CD14-positive monocyte (primary cell): ENCODE measurements around the gene ARV1. TPM values are rescaled to one million over a fixed set of nuclear protein-coding genes. Genes with fewer than 3 reads are reported as not detected.

Source experiments
- DNase-seq, 3 donors: peaks; one replicate each; pipeline ENCODE4 v3.0.0-alpha.2; 2011 to 2022
- H2AFZ ChIP-seq: 2 replicates; pipeline ENCODE4 v1.6.0; 2012; ENCODE audit warnings: mild to moderate bottlenecking, low read depth, low read length, inconsistent platforms; ENCODE audit not compliant: insufficient read depth, poor library complexity, severe bottlenecking
- H3K27ac ChIP-seq, 2 donors: 1 replicate in 1 of 2; 2 replicates in 1 of 2; pipeline ENCODE4 v1.5.1; 2012 to 2013; ENCODE audit warnings: low read length in 2 of 2, control low read depth in 1 of 2, inconsistent platforms in 1 of 2, low read depth in 1 of 2, mild to moderate bottlenecking in 1 of 2
- H3K27me3 ChIP-seq, 2 donors: one replicate each; pipeline versions ENCODE4 v1.6.0 to v1.6.1; 2011 to 2013; ENCODE audit warnings: low read length in 2 of 2; ENCODE audit not compliant: control insufficient read depth in 2 of 2, insufficient read depth in 2 of 2
- H3K36me3 ChIP-seq, 2 donors: replicated peaks in 1 of 2; 1 replicate in 1 of 2; 2 replicates in 1 of 2; pipeline versions ENCODE4 v1.5.1 to v1.6.1; 2012 to 2013; ENCODE audit warnings: low read length in 2 of 2, control low read depth in 1 of 2, inconsistent platforms in 1 of 2, mild to moderate bottlenecking in 1 of 2; ENCODE audit not compliant: insufficient read depth in 2 of 2, control insufficient read depth in 1 of 2
- H3K4me1 ChIP-seq, 2 donors: 1 replicate in 1 of 2; 2 replicates in 1 of 2; pipeline versions ENCODE4 v1.5.1 to v1.6.1; 2012 to 2013; ENCODE audit warnings: low read length in 2 of 2, control low read depth in 1 of 2, inconsistent platforms in 1 of 2, mild to moderate bottlenecking in 1 of 2, moderate library complexity in 1 of 2; ENCODE audit not compliant: insufficient read depth in 2 of 2, control insufficient read depth in 1 of 2
- H3K4me2 ChIP-seq: replicated peaks from 2 replicates; pipeline ENCODE3; 2012; ENCODE audit warnings: low read length, moderate library complexity, mild to moderate bottlenecking; ENCODE audit not compliant: poor library complexity, severe bottlenecking; ENCODE audit errors: extremely low read depth
- H3K4me3 ChIP-seq, 3 experiments: fragments of 200-600 bp in 1 of 3; sonication (generic) in 1 of 3; replicated peaks in 1 of 3; 1 replicate in 2 of 3; 2 replicates in 1 of 3; pipeline ENCODE4 v1.5.1; 2011 to 2013; ENCODE audit warnings: low read length in 3 of 3, mild to moderate bottlenecking in 3 of 3, control low read depth in 2 of 3, low read depth in 2 of 3, inconsistent platforms in 1 of 3, moderate library complexity in 1 of 3
- H3K79me2 ChIP-seq: 2 replicates; pipeline ENCODE4 v1.6.0; 2012; ENCODE audit warnings: mild to moderate bottlenecking, control low read depth, inconsistent platforms, low read length, moderate library complexity; ENCODE audit not compliant: insufficient read depth
- H3K9ac ChIP-seq: 2 replicates; pipeline ENCODE4 v1.6.0; 2017; ENCODE audit warnings: low read length, mild to moderate bottlenecking; ENCODE audit not compliant: insufficient read depth, poor library complexity, severe bottlenecking
- H3K9me3 ChIP-seq, 2 donors: replicated peaks in 1 of 2; 1 replicate in 1 of 2; 2 replicates in 1 of 2; pipeline versions ENCODE4 v1.5.1 to v1.6.1; 2012 to 2013; ENCODE audit warnings: low read length in 2 of 2, control low read depth in 1 of 2; ENCODE audit not compliant: control insufficient read depth in 1 of 2, insufficient read depth in 1 of 2
- H4K20me1 ChIP-seq: 2 replicates; pipeline ENCODE4 v1.6.0; 2012; ENCODE audit warnings: mild to moderate bottlenecking, low read length, control low read depth, moderate library complexity; ENCODE audit not compliant: insufficient read depth
- H3K27ac Mint-ChIP-seq, 7 donors: one replicate each; pipeline ENCODE4 v1.8.0; 2020; ENCODE audit warnings: mild to moderate bottlenecking in 7 of 7, mixed read lengths in 7 of 7, moderate library complexity in 6 of 7, inconsistent platforms in 2 of 7
- H3K27me3 Mint-ChIP-seq, 3 donors: one replicate each; pipeline ENCODE4 v1.8.0; 2021 to 2022; ENCODE audit warnings: low read depth in 3 of 3, mild to moderate bottlenecking in 3 of 3, mixed read lengths in 3 of 3, moderate library complexity in 3 of 3, inconsistent platforms in 1 of 3
- H3K36me3 Mint-ChIP-seq, 2 donors: one replicate each; pipeline ENCODE4 v1.8.0; 2020; ENCODE audit warnings: mixed read lengths in 2 of 2, inconsistent platforms in 1 of 2, mild to moderate bottlenecking in 1 of 2
- H3K4me1 Mint-ChIP-seq: one replicate; pipeline ENCODE4 v1.8.0; 2020; ENCODE audit warnings: mild to moderate bottlenecking, mixed read lengths
- H3K4me3 Mint-ChIP-seq, 2 donors: one replicate each; pipeline ENCODE4 v1.8.0; 2020; ENCODE audit warnings: mild to moderate bottlenecking in 2 of 2, mixed read lengths in 2 of 2, moderate library complexity in 1 of 2
- H3K9me3 Mint-ChIP-seq, 7 donors: one replicate each; pipeline ENCODE4 v1.8.0; 2020 to 2022; ENCODE audit warnings: mixed read lengths in 7 of 7, mild to moderate bottlenecking in 6 of 7, moderate library complexity in 6 of 7, inconsistent platforms in 2 of 7
- WGBS: methylation state at CpG from one replicate; pipeline ENCODE4 v1.1.5; 2013; ENCODE audit warnings: missing lambda C conversion rate; ENCODE audit not compliant: insufficient coverage; 5-methylcytosine and 5-hydroxymethylcytosine counted together
- intact Hi-C, 2 donors: fragments of 100-400 bp; cut with micrococcal nuclease; formaldehyde crosslinking; loops; one replicate each; pipeline versions ENCODE4 v1.15.0 to v1.15.1; 2023
- polyA plus RNA-seq, 3 donors: library from polyadenylated mRNA; depleted of rRNA in 1 of 3; unstranded in 2 of 3; stranded (reverse) in 1 of 3; fragments of 300-500 nt in 2 of 3; fragments of >200 nt in 1 of 3; fragmentation: Illumina TruSeq in 2 of 3; gene quantifications; 1 replicate in 2 of 3; 2 replicates in 1 of 3; pipeline ENCODE4 v1.2.3, GENCODE V29; 2012 to 2021
- TF ChIP-seq, protein P1 (sequence below): fragments of 200-600 bp; IDR thresholded peaks from one replicate; pipeline ENCODE4 v1.8.0; 2022; ENCODE audit warnings: antibody characterized with exemption, mild to moderate bottlenecking

ARV1 gene
- polyA plus RNA-seq, 3 donors: 7.7 to 19.2 (median 15.0) TPM

DNA sequence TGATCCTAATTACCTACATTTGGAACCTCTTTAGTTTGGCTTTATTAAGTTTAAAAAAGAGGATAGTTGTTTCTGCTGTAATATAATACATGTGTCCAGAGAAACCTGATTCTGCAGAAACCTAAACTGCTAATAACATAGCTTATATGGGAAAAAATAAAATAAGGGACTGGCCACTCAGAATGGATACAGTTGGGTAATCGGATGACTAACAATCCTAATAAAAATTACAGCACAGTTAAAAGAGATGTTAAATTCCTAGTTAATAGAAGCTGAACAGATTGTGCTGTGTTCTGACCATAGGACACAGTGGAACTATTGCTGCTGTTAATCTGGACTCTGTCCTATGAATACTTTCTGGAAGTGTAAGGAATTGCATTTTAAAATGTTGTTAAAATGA lies 16.0 kb downstream of the ARV1 start:
- Mint-ChIP-seq H3K9me3 (no peaks in the 10 kb centered on the region), H3K27me3 (no peaks in the 10 kb centered on the region), H3K36me3 (peaks cover 27 to 41% of the 10 kb centered on the region in 2 donors), H3K4me1 (no peaks in the 10 kb centered on the region), H3K27ac (no peak overlapping the region), H3K4me3 (no peak overlapping the region)
- Histone ChIP-seq H3K4me1 (no peaks in the 10 kb centered on the region), H3K27ac (no peak overlapping the region), H3K4me2 (no peak overlapping the region), H3K4me3 (no peak overlapping the region), H3K9ac (no peak overlapping the region), H4K20me1 (no peaks in the 10 kb centered on the region), H3K9me3 (no peaks in the 10 kb centered on the region), H3K79me2 (no peaks in the 10 kb centered on the region), H3K27me3 (no peaks in the 10 kb centered on the region), H3K36me3 (peaks cover 68 to 98% of the 10 kb centered on the region in 2 donors), H2AFZ (no peak overlapping the region)
- no peak for DNase-seq
- TF ChIP-seq, protein P1, sequence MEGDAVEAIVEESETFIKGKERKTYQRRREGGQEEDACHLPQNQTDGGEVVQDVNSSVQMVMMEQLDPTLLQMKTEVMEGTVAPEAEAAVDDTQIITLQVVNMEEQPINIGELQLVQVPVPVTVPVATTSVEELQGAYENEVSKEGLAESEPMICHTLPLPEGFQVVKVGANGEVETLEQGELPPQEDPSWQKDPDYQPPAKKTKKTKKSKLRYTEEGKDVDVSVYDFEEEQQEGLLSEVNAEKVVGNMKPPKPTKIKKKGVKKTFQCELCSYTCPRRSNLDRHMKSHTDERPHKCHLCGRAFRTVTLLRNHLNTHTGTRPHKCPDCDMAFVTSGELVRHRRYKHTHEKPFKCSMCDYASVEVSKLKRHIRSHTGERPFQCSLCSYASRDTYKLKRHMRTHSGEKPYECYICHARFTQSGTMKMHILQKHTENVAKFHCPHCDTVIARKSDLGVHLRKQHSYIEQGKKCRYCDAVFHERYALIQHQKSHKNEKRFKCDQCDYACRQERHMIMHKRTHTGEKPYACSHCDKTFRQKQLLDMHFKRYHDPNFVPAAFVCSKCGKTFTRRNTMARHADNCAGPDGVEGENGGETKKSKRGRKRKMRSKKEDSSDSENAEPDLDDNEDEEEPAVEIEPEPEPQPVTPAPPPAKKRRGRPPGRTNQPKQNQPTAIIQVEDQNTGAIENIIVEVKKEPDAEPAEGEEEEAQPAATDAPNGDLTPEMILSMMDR: no peak
- WGBS: no CpG with 5 or more reads among the region's 1 CpG
- intact Hi-C loops: no loop called here

DNA sequence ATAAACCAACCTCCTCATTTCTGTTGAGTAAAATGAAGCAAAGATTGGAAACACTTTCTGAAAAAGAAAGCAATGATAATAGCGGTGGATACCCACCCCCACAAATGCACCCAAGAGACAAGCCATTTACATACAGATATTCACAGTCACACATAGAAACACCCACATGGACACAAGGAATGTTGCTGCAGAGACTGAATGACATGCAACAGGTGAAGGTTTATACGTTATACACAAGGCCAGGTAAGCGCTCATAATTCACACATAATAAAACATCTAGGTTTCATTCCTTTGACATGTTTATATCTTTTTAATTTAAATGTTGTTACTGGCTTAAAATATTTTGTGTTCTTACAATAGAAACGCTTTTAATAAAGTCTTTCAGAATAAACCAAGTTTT lies 21.3 kb downstream of the ARV1 start:
- 100% methylated on average over 1 of the region's 4 CpGs for WGBS
- Mint-ChIP-seq H3K4me3 (no peak overlapping the region), H3K9me3 (peaks cover 19 to 28% (median 25%) of the 10 kb centered on the region in 7 donors), H3K27ac (no peak overlapping the region), H3K4me1 (no peaks in the 10 kb centered on the region), H3K36me3 (peaks cover 10 to 12% of the 10 kb centered on the region in 2 donors), H3K27me3 (peaks cover 0 to 3% (median 0%) of the 10 kb centered on the region in 3 donors)
- no peaks in the 10 kb centered on the region for H4K20me1 ChIP-seq
- H3K4me2 ChIP-seq: no peak overlapping the region
- TF ChIP-seq, protein P1: no peak
- no peaks in the 10 kb centered on the region for H3K4me1 ChIP-seq
- H2AFZ ChIP-seq: no peak overlapping the region
- DNase-seq: no peak
- H3K27me3 ChIP-seq: no peaks in the 10 kb centered on the region
- H3K79me2 ChIP-seq: no peaks in the 10 kb centered on the region
- H3K36me3 ChIP-seq: peaks cover 57 to 80% of the 10 kb centered on the region in 2 donors
- no peak overlapping the region for H3K4me3 ChIP-seq
- H3K9ac ChIP-seq: no peak overlapping the region
- intact Hi-C loops: no loop called here
- no peak overlapping the region for H3K27ac ChIP-seq
- H3K9me3 ChIP-seq: peaks cover 12 to 23% of the 10 kb centered on the region in 2 donors
